ENCODE data around the gene LEPROT.
A peak's percentile ranks its signal among the peaks of the same experiment; 100 is the strongest.
"Not testable (repeated sequence)": the region's sequence is repeated elsewhere in the genome, so short reads cannot be mapped to it uniquely, and the experiment has no call there.

Gene LEPROT

DNA sequence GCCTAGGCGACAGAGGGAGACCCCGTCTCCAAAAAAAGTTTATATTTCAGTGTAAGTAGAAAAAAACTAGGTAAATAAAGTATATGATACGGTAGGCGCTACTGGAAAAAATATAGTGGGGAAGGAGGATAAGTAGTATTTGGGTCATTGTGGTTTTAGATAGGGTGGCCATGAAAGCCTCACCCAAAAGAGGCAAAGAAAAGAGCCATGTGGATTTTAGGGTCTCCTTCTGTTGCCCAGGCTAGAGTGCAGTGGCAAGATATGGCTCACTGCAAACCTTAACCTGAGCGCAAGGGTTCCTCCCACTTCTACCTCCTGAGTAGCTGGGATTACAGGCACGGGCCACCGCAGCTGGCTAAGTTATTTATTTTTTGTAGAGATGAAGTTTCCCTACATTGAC, 17.1 kb downstream of the LEPROT start:
- no peak for DNase-seq (ENCODE audit: low read depth)

GRCh38 chr1:65440322-65440900, 19.9 kb downstream of the LEPROT start:
- no peak for DNase-seq (ENCODE audit: low read depth)

- DNase-seq (ENCODE audit: low read depth), result peak; percentile 95
Observed at GRCh38 chr1:65440915-65441314, 20.4 kb downstream of the LEPROT start.

DNA sequence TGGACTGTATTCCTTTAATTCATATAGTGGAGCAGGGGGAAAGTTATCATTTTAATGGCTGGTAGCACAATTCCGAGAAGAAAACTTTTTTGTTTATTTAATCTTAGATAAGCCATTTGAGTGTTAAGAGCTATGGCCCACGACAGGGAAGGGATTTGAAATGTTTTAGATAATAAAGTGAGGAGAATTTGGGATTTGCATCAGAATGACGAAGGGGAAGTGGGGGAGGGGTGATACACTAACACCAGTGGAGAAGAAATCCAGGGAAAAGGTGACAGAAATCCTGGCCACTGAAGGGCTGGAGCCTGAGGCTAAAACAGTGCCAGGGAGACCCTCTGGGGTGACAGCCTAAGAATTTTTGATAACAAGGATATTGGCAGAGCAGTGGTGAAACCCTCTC, 21.0 kb downstream of the LEPROT start:
- no peak for DNase-seq (ENCODE audit: low read depth)

GRCh38 chr1:65442442-65442841, 22.0 kb downstream of the LEPROT start:
- no peak for DNase-seq (ENCODE audit: low read depth)

GRCh38 chr1:65443647-65444046, 23.2 kb downstream of the LEPROT start:
- no peak for DNase-seq (ENCODE audit: low read depth)

DNA sequence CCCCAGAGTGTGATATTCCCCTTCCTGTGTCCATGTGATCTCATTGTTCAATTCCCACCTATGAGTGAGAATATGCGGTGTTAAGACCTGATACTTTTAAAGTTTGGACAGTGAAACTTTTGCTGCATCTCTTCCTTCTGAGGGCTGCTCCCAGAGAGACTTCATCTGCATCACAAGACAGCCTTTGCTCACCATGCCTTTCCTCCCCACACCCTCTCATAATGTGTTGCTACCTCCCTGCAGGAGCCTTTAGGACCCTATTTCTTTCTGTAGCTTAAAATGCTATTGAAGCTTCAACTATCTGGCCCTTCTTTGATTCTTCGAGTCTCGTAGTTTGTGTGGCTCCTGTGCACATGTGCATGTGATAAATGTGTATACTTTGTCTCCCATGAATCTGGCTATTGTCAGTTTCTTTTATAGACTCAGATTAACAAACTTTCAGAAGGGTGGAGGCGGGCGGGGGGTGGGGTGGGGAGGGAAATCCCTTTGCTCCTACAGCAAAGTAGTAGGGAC, 23.7 kb downstream of the LEPROT start:
- DNase-seq (ENCODE audit: low read depth), result no peak

GRCh38 chr1:65445837-65446236, 25.4 kb downstream of the LEPROT start:
- DNase-seq (ENCODE audit: low read depth), result no peak

DNA sequence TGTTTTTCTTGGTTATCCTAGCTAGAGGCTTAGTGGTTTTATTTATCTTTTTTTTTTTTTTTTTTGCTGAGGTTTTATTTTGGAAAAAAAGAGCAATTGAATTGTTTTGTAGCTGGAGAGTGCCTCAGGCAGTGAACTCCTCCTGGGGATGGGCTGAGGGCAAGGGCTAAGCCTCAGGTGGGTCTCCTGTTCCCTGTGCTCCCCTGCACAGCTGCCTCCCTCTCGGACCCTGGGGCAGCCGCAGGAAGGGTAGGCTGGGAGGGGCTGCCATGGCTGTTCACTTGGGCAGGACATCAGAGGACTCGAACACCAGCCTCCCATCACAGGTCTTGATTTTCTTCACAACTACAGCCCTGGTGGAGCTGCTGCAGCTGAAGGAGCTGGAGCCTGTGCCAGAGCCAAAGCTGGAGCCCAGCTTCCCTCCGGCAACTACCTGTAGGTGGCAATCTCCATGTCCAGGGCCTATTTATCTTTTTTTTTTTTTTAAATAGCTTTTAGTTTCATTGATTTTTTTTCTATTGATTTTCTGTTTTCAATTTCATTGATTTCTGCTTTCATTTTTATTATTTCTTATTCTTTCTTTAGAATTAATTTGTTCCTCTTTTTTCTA, 28.9 kb downstream of the LEPROT start:
- DNase-seq (ENCODE audit: low read depth), result no peak

GRCh38 chr1:65455678-65456077, 35.2 kb downstream of the LEPROT start:
- not testable (repeated sequence) for DNase-seq (ENCODE audit: low read depth)

- no peak for DNase-seq (ENCODE audit: low read depth)
Observed at GRCh38 chr1:65456481-65456880, 36.0 kb downstream of the LEPROT start.

GRCh38 chr1:65457868-65458267, 37.4 kb downstream of the LEPROT start:
- no peak for DNase-seq (ENCODE audit: low read depth)

- no peak for DNase-seq (ENCODE audit: low read depth)
Observed at GRCh38 chr1:65458730-65459396, 38.4 kb downstream of the LEPROT start.

DNA sequence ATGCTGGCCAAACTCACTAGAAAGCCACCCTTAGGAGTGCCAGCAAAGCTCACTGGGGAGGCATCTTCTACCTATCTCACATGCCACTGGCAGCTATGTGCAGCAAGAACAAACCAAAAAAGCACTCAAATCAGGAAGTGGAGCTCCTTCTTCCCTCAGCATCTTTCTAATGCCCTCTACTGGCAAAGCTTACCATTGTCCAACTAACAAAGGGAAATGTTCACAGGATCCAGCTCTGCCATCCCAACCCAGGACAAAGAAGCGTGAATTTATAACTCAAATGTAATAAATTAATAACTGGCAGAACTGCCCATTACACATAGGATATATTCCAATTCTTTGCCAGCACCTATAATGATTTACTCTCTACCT, 38.9 kb downstream of the LEPROT start:
- DNase-seq (ENCODE audit: low read depth), result no peak

- DNase-seq (ENCODE audit: low read depth), result not testable (repeated sequence)
Observed at GRCh38 chr1:65465837-65466236, 45.4 kb downstream of the LEPROT start.

DNA sequence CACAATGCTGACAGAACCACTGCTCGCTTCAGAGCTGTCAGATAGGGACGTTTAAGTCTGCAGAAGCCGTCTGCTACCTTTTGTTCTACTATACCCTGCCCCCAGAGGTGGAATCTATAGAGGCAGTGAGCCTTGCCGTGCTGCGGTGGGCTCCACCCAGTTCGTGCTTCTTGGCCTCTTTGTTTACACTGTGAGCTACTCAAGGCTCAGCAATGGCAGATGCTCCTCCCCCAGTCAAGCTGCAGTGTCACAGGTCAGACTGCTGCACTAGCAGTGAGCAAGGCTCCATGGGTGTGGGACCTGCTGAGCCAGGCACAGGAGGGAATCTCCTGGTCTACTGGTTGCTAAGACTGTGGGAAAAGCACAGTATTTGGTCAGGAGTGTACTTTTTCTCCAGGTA, 47.1 kb downstream of the LEPROT start:
- no peak for DNase-seq (ENCODE audit: low read depth)

GRCh38 chr1:65469126-65469888, 48.8 kb downstream of the LEPROT start:
- DNase-seq (ENCODE audit: low read depth), result no peak

- DNase-seq (ENCODE audit: low read depth), result no peak
Observed at GRCh38 chr1:65469889-65470340, 49.4 kb downstream of the LEPROT start.

- DNase-seq (ENCODE audit: low read depth), result peak; percentile 48
Observed at GRCh38 chr1:65470766-65471165, 50.3 kb downstream of the LEPROT start.

DNA sequence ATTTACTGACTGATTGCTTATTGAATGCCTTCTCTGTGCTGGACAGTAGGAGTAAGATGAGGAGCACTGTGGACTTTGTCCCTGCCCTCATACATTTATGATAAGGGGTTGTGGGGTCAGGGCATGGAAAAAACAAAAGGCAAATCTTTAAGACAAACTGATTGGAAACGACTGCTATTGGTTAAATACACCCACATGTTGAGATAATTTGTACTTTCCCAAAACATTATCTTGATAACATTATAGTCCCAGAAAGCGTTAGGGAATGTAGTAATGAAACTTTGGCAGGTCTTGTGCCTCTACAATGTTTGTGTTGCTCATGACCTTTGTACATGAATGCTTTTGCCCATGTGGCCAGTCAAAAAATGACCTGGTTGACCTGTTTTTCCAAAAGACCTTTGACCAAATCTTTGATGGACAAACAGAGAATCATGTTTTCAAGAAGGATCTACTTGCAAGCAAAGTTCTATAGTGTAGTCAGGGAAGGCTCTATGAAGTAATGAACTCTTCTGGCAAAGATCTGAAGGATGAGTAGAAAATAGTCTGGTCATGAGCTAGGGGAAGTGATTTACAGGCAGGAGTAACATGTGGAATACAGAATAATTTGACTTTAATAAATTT, 50.9 kb downstream of the LEPROT start:
- no peak for DNase-seq (ENCODE audit: low read depth)

GRCh38 chr1:65471861-65472332, 51.4 kb downstream of the LEPROT start:
- DNase-seq (ENCODE audit: low read depth), result peak; percentile 70

GRCh38 chr1:65476327-65476726, 55.9 kb downstream of the LEPROT start:
- no peak for DNase-seq (ENCODE audit: low read depth)

All from GM04503 (cell line).